HCT116 (cell line): ENCODE data around the gene MAPK8. TPM values are rescaled to one million over a fixed set of nuclear protein-coding genes. Genes with fewer than 3 reads are reported as not detected.

Experiments
- ATAC-seq: fragments of 200-7000 bp; cut with Tn5 transposase; 2 replicates; pipeline ENCODE4 v1.9.1; 2020; ENCODE audit warnings: mild to moderate bottlenecking, moderate library complexity
- BruUV-seq: library from RNA; stranded (reverse); fragments of 400-500 nt; replicated peaks from 2 replicates; lab custom pipeline; 2021; lab: Mats Ljungman, UMichigan
- CTCF ChIA-PET: fragments of 300-600 bp; sonication (Branson Sonifier 250); formaldehyde crosslinking; loops from one replicate; lab custom pipeline; 2021; ENCODE audit warnings: antibody characterized with exemption; lab: Charles Lee
- POLR2A ChIA-PET: fragments of 300-600, 350-600 bp; sonication (Branson Sonifier 250); formaldehyde crosslinking; loops from one replicate; lab custom pipeline; 2021; ENCODE audit warnings: antibody characterized with exemption; lab: Charles Lee
- RAD21 ChIA-PET, 2 experiments: fragments of 300-600 bp; sonication (Branson Sonifier 250); formaldehyde crosslinking; loops; one replicate each; lab custom pipeline; 2023; ENCODE audit warnings: low total read pairs in 2 of 2; ENCODE audit not compliant: uncharacterized antibody in 2 of 2, unreplicated experiment in 2 of 2, low non-redundant PET in 1 of 2; lab: Charles Lee
- DNase-seq: peaks from one replicate; pipeline ENCODE4 v3.0.0-alpha.2; 2010; ENCODE audit warnings: low read depth, low spot score
- H2AFZ ChIP-seq: fragments of 200-600 bp; shearing (Covaris generic), sonication (generic); 2 replicates; pipeline ENCODE4 v1.6.1; 2017; ENCODE audit warnings: low read depth, mixed run types, mixed read lengths, antibody characterized with exemption, low read length; ENCODE audit not compliant: poor library complexity, severe bottlenecking
- H3K27ac ChIP-seq: 2 replicates; pipeline ENCODE4 v1.5.1; 2012; ENCODE audit warnings: low read depth, low read length
- H3K27me3 ChIP-seq: fragments of 200-600 bp; sonication (generic); 2 replicates; pipeline ENCODE4 v1.6.1; 2016; ENCODE audit warnings: mixed run types, low read length, mixed read lengths; ENCODE audit not compliant: insufficient read depth
- H3K36me3 ChIP-seq, 2 experiments: fragments of 200-500 bp in 1 of 2; fragments of 200-600 bp in 1 of 2; sonication (Bioruptor generic) in 1 of 2; sonication (generic) in 1 of 2; 2 replicates each; pipeline versions ENCODE4 v1.5.1 to v1.6.1; 2014 to 2016; ENCODE audit warnings: low read length in 2 of 2, inconsistent platforms in 1 of 2, mixed read lengths in 1 of 2, mixed run types in 1 of 2; ENCODE audit not compliant: insufficient read depth in 2 of 2, control insufficient read depth in 1 of 2
- H3K4me1 ChIP-seq, 2 experiments: fragments of 200-600 bp in 1 of 2; sonication (generic) in 1 of 2; 2 replicates each; pipeline versions ENCODE4 v1.5.1 to v1.6.1; 2012 to 2017; ENCODE audit warnings: low read length in 2 of 2, inconsistent platforms in 1 of 2, mild to moderate bottlenecking in 1 of 2, mixed read lengths in 1 of 2, mixed run types in 1 of 2, moderate library complexity in 1 of 2; ENCODE audit not compliant: insufficient read depth in 2 of 2, control insufficient read depth in 1 of 2
- H3K4me2 ChIP-seq: fragments of 200-600 bp; sonication (generic); 2 replicates; pipeline ENCODE4 v1.6.1; 2017; ENCODE audit warnings: mixed run types, low read length, mixed read lengths
- H3K4me3 ChIP-seq, 2 experiments: fragments of 200-600 bp in 1 of 2; sonication (generic) in 1 of 2; replicated peaks in 1 of 2; 2 replicates each; pipeline ENCODE4 v1.5.1; 2011 to 2016; ENCODE audit warnings: low read length in 2 of 2, control low read depth in 1 of 2, low read depth in 1 of 2, mild to moderate bottlenecking in 1 of 2, mixed read lengths in 1 of 2, mixed run types in 1 of 2
- H3K79me2 ChIP-seq: fragments of 200-600 bp; sonication (generic); 2 replicates; pipeline ENCODE4 v1.6.1; 2017; ENCODE audit warnings: mild to moderate bottlenecking, mixed run types, low read length, moderate library complexity, mixed read lengths; ENCODE audit not compliant: insufficient read depth
- H3K9ac ChIP-seq: fragments of 200-600 bp; sonication (generic); 2 replicates; pipeline ENCODE4 v1.6.1; 2016; ENCODE audit warnings: low read length, mixed read lengths
- H3K9me2 ChIP-seq: fragments of 200-600 bp; sonication (generic), shearing (Covaris generic); 2 replicates; pipeline ENCODE4 v1.6.1; 2017; ENCODE audit warnings: mixed run types, mild to moderate bottlenecking, moderate library complexity; ENCODE audit not compliant: insufficient read depth
- H3K9me3 ChIP-seq, 2 experiments: fragments of 200-500 bp in 1 of 2; fragments of 200-600 bp in 1 of 2; sonication (Bioruptor generic) in 1 of 2; sonication (generic) in 1 of 2; 2 replicates each; pipeline ENCODE4 v1.6.1; 2014 to 2017; ENCODE audit warnings: low read length in 2 of 2, mixed read lengths in 2 of 2, inconsistent platforms in 1 of 2, low read depth in 1 of 2, mild to moderate bottlenecking in 1 of 2, mixed run types in 1 of 2, moderate library complexity in 1 of 2; ENCODE audit not compliant: control insufficient read depth in 1 of 2, insufficient read depth in 1 of 2
- H4K20me1 ChIP-seq: fragments of 200-600 bp; sonication (generic), shearing (Covaris generic); 2 replicates; pipeline ENCODE4 v1.6.1; 2017; ENCODE audit warnings: mixed run types, mild to moderate bottlenecking, moderate library complexity; ENCODE audit not compliant: insufficient read depth
- CBX3 ChIP-seq: IDR thresholded peaks from 2 replicates; pipeline ENCODE4 v1.6.1; 2012; ENCODE audit warnings: low read depth
- CEBPB ChIP-seq: IDR thresholded peaks from 2 replicates; pipeline ENCODE4 v1.6.1; 2012; ENCODE audit warnings: low read depth
- EGR1 ChIP-seq: IDR thresholded peaks from 2 replicates; pipeline ENCODE4 v1.6.1; 2012; ENCODE audit warnings: low read depth
- ELF1 ChIP-seq: IDR thresholded peaks from 2 replicates; pipeline ENCODE4 v1.6.1; 2012; ENCODE audit warnings: low read depth, borderline replicate concordance
- EZH2 ChIP-seq: fragments of 200-600 bp; sonication (generic); IDR thresholded peaks from 2 replicates; pipeline ENCODE4 v1.6.1; 2017; ENCODE audit warnings: antibody characterized with exemption, mixed run types
- JUND ChIP-seq: IDR thresholded peaks from 2 replicates; pipeline ENCODE4 v1.6.1; 2012
- POLR2AphosphoS5 ChIP-seq: IDR thresholded peaks from 2 replicates; pipeline ENCODE4 v1.6.1; 2011; ENCODE audit warnings: mild to moderate bottlenecking, low read depth, low read length, moderate library complexity
- SIN3A ChIP-seq: IDR thresholded peaks from 2 replicates; pipeline ENCODE4 v1.6.1; 2012; ENCODE audit warnings: low read depth
- SP1 ChIP-seq: IDR thresholded peaks from 2 replicates; pipeline ENCODE4 v1.6.1; 2012; ENCODE audit warnings: low read depth
- YY1 ChIP-seq: IDR thresholded peaks from 2 replicates; pipeline ENCODE4 v1.6.1; 2011; ENCODE audit warnings: low read length, low read depth, moderate library complexity, mild to moderate bottlenecking; ENCODE audit not compliant: insufficient replicate concordance; ENCODE audit errors: extremely low read depth
- ZNF274 ChIP-seq: fragments of 200-500 bp; sonication (Bioruptor generic); IDR thresholded peaks from 2 replicates; pipeline ENCODE4 v1.6.1; 2014; ENCODE audit warnings: mild to moderate bottlenecking, low read depth, low read length, inconsistent platforms
- intact Hi-C: fragments of 100-400 bp; cut with micrococcal nuclease; formaldehyde crosslinking; loops from 2 replicates; pipeline ENCODE4 v1.10.0; 2022
- total RNA-seq: library from RNA; stranded (reverse); gene quantifications from one replicate; pipeline ENCODE4 v1.2.1, GENCODE V29; 2021; ENCODE audit not compliant: unreplicated experiment
- TF ChIP-seq, protein P1 (sequence below), 3 experiments: fragments of 200-600 bp in 1 of 3; sonication (generic) in 1 of 3; IDR thresholded peaks in 2 of 3; conservative IDR thresholded peaks in 1 of 3; 2 replicates each; pipeline ENCODE4 v1.5.1; 2012 to 2017; ENCODE audit warnings: low read depth in 2 of 3, low read length in 2 of 3, antibody characterized with exemption in 1 of 3, borderline replicate concordance in 1 of 3, control low read depth in 1 of 3, mild to moderate bottlenecking in 1 of 3, mixed read lengths in 1 of 3, mixed run types in 1 of 3, moderate library complexity in 1 of 3; ENCODE audit not compliant: insufficient read depth in 1 of 3

MAPK8 gene
- total RNA-seq, 1 experiment from 2014 or later = 71.0 TPM

DNA sequence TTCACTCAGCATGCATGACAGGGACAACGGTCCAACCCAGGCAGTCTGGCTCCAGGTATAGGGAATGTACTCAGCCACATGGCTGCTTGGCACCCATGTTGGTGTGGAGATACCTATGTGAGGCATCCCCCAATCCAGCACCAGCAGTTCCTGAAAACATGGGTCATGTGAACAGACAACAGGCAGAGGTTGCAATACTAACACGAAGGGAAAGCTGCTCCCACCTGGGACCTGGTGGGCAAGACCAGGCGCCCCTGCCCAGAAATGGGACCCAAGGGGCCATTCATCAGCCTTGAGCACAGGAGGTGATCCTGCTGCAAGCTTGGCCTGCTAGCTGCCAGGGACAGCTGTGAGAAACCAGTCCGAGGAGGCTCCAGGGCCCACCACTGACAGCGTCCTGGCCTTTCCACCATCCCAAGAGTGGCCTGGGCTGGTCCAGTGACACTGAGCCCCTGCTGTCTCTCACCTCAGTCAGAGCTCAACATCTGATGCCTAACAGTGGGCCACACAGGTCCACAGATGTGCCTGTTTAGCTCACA is 156.1 kb downstream of the MAPK8 start:
- Histone ChIP-seq H3K27me3 (no peaks in the 10 kb centered on the region), H3K9me3 (no peaks in the 10 kb centered on the region), H3K79me2 (no peaks in the 10 kb centered on the region), H4K20me1 (no peaks in the 10 kb centered on the region), H3K36me3 (no peaks in the 10 kb centered on the region), H3K9me2 (no peaks in the 10 kb centered on the region), H3K4me1 (no peaks in the 10 kb centered on the region), H3K27ac (no peak overlapping the region), H3K9ac (no peak overlapping the region), H2AFZ (no peak overlapping the region), H3K4me2 (no peak overlapping the region), H3K4me3 (no peak overlapping the region)
- BruUV-seq = no TSS peak
- TF ChIP-seq YY1 (no peak), POLR2AphosphoS5 (no peak), SIN3A (no peak), CEBPB (no peak), EGR1 (no peak), ZNF274 (no peak), EZH2 (no peak), JUND (no peak), SP1 (no peak), CBX3 (no peak), ELF1 (no peak)
- TF ChIP-seq, protein P1, sequence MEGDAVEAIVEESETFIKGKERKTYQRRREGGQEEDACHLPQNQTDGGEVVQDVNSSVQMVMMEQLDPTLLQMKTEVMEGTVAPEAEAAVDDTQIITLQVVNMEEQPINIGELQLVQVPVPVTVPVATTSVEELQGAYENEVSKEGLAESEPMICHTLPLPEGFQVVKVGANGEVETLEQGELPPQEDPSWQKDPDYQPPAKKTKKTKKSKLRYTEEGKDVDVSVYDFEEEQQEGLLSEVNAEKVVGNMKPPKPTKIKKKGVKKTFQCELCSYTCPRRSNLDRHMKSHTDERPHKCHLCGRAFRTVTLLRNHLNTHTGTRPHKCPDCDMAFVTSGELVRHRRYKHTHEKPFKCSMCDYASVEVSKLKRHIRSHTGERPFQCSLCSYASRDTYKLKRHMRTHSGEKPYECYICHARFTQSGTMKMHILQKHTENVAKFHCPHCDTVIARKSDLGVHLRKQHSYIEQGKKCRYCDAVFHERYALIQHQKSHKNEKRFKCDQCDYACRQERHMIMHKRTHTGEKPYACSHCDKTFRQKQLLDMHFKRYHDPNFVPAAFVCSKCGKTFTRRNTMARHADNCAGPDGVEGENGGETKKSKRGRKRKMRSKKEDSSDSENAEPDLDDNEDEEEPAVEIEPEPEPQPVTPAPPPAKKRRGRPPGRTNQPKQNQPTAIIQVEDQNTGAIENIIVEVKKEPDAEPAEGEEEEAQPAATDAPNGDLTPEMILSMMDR (IDR thresholded peaks at IDR 0.05 in 2 of 3, conservative IDR thresholded peaks at IDR 0.05 in 1 of 3; ENCODE audit: borderline replicate concordance in 1 of 3, insufficient read depth in 1 of 3, low read depth in 2 of 3, low read length in 2 of 3) = no peak
- no peak for DNase-seq
- CTCF ChIA-PET = no interaction called here
- intact Hi-C loops = no loop called here
- POLR2A ChIA-PET = no interaction called here
- ATAC-seq = no peak
- RAD21 ChIA-PET = no interaction called here
